Ramos (cell line): ENCODE results near the gene TMEM156.

Experiments used
- in situ Hi-C: fragments of 300-500 bp; cut with MboI; formaldehyde crosslinking; loops from one replicate; pipeline ENCODE4 v1.14.3; 2022; ENCODE audit warnings: low sequenced_read_pairs; ENCODE audit not compliant: unreplicated experiment

The TMEM156 gene

DNA sequence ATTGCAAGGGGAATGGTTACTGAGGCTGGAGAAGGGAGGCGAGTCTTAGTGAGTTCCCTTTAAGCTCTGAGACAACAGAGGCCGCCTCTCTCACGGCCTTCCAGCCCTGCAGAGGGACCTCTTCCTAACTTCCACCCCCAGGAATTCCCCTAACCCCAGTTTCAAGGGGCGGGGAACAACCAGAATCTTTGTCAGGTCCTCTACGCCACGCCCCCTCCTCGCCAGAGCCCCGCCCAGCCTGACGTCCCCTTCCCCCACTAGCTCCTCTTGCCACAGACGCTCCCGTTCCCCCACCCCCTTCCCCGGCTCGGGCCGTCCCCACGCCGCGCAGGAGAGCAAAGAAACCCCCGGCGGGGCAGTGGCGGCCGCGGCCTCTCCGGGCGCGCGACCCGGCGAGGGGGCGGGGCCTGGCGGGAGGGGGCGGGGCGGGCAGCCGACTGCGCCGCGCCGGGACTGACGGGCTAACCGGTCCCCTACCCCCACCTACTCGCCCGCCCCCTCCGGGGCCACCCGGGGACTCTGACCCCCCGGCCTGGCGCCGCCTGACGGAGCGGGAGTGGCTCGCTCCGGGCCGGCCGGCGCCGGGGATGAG lies 12.3 kb upstream of the TMEM156 start:
- in situ Hi-C loops, result loop anchor here (25.0 kb wide), 2 partner anchors 282 to 1057 kb away; no protein-coding TSS in a partner anchor

DNA sequence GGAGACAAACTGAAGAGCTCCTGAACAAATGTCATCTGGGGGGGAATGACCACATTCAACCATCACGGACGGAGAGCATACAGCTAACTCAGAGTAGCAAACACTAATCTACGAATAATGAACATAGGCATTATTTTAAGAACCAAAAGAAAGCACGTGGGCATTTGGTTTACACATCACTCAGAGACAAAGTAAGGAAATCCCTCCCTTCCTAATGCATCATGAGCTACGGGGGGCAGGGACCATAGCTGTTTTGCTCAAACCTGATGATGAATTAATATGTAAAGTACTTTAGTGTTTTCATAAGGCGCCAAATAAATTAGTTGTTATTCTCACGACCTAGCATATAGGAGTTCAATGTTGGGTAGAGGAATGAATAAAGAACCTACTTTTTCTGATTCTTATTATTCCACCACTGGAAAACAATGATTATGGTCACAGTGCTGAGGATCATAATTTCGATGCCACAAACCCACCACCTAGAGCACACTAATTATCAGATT lies 11.7 kb upstream of the TMEM156 start:
- in situ Hi-C loops, result loop anchor here (25.0 kb wide), 2 partner anchors 282 to 1057 kb away; no protein-coding TSS in a partner anchor

DNA sequence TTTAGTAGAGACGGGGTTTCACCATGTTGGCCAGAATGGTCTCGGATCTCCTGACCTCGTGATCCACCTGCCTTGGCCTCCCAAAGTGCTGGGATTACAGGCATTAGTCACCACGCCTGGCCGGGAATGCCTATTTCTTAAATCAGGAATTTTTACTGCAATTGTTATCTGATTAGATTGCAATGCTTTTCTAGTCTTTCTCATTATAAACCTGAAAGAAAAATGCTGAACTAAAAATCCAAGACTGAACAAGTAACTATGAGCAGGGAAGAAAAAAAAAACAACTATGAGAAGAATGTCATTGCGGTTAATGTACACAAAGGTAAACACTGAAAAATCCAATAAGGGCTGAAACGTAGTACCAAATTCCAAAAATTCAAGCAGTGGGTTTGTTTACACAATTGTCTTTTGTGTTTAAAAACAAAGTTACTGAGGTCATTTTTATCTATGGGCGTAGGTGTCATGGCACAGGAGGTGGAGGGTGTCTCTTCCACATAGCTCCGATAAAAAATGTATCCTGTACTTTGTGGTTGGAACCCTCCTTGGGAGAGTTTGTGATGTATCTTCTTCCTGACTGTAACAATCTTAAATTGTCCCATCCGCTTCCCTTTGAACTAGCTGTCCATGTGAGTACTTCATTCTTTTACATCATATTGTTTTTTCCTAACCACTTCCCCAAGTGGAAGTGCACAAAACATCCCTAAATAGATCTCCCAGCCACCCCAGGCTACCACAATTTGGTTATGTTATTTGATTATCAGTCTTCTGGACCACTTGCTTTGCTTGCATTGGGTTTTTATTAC lies 11.1 kb upstream of the TMEM156 start:
- in situ Hi-C loops, result loop anchor here (25.0 kb wide), 2 partner anchors 281 to 1056 kb away; no protein-coding TSS in a partner anchor

DNA sequence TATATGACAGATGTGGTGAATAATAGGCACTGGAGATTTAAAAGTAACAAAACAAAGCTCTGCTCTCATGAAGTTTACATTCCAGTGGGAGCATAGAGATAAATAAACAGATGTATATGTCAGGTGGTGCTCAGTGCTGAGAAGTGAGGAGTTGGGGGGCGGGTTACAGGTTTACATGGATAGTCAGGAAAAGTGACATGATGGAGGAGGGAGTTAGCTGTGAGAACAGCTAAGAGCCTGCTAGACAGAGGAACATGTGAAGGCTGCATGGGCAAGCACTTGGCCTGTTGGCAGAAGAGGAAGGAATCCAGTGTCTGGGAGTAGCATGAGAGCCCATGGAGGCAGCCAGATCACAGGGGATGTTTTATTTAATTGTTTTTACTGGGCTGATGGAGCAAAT lies 10.2 kb upstream of the TMEM156 start:
- in situ Hi-C loops, result loop anchor here (25.0 kb wide), 2 partner anchors 280 to 1055 kb away; no protein-coding TSS in a partner anchor

DNA sequence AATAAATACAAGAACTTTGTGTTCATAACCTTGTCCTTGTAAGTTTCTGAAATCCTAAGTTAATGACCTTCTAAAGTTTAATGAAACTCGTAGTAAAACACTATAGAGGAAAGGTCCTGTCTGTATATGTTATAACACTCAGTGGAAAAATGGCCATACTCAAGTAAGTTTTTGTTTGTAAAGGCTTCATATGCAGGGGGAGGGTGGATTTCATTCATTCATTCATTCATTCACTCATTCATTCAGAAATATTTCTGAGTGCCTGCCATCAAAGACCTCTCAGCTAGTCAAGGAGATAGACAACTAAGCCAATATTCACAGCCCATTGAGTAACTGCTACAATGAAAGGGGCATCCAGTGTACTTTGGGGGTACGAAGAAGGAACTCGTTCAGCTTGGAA lies 6.9 kb upstream of the TMEM156 start:
- in situ Hi-C loops, result loop anchor here (10.0 to 25.0 kb wide), 3 partner anchors 136 to 1052 kb away; no protein-coding TSS in a partner anchor

DNA sequence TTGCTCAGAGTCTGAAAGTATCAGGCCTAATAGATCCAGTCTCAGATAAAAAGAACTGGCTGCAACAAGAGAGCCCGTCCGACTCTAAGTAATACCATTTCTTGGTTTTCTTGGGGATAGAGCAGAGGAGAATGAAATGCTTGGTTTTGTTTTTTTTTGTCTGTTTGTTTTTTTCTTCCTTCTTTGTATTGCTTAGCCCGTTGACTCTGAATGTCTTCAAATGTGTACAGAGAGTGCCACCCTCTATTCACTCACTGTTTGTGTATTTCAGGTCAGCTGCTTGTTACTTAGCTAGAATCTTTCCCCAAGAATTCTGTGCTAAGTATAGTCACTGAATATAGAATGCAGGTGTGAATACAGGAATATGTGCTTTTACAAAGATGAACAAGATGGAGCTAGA lies 5.7 kb upstream of the TMEM156 start:
- in situ Hi-C loops, result loop anchor here (10.0 to 25.0 kb wide), 3 partner anchors 137 to 1051 kb away; no protein-coding TSS in a partner anchor

DNA sequence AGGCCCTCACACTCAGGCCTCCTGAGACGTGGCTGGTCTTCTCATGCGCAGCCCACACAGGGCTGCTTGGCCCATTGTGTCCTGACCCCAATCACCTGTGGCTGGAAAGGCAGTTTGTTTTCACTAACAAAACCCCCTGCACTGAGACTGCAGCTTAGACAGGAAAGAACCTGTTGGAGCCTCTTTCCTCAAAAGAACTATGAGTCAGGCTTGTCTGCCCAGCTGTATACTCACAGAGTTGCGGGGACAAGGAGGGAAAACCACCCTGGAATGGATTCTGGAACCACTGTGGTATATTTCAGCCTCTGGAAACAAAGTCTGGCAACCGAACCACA lies 5.2 kb upstream of the TMEM156 start:
- in situ Hi-C loops, result loop anchor here (10.0 to 25.0 kb wide), 3 partner anchors 137 to 1050 kb away; no protein-coding TSS in a partner anchor

DNA sequence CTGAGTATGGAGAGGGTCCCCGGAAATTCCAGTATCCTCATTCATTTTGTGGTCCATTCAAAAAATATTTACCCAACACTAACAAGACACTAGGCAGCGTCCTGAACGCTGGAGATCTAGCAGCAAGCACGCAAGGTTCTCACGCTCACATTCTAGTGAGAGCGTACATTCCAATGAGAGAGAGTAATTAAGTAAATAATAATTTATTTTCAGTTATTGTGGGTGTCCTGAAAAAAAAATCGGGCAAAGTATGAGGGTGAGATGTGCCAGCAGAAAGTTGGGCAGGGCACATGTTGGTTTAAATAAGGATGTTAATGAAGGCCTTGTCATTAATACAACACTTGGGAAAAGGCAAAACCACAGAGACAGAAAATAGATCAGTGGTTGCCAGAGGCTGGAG lies 4.0 kb upstream of the TMEM156 start:
- in situ Hi-C loops, result loop anchor here (10.0 to 25.0 kb wide), 3 partner anchors 139 to 1049 kb away; no protein-coding TSS in a partner anchor

DNA sequence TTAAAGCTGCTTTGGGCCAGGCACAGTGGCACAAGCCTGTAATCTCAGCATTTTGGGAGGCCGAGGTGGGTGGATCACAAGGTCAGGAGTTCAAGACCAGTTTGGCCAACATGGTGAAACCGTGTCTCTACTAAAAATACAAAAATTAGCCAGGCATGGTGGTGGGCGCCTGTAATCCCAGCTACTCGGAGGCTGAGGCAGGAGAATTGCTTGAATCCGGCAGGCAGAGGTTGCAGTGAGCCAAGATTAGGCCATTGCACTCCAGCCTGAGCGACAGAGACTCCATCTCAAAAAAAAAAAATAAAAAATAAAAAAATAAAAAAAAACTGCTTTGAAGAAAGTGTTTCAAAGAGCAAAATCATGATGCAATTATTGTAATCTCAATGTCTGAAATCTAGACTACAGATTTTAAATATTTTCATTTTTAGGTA lies 604 bp downstream of the TMEM156 start:
- in situ Hi-C loops, result loop anchor here (10.0 to 25.0 kb wide), 3 partner anchors 143 to 1044 kb away; no protein-coding TSS in a partner anchor

DNA sequence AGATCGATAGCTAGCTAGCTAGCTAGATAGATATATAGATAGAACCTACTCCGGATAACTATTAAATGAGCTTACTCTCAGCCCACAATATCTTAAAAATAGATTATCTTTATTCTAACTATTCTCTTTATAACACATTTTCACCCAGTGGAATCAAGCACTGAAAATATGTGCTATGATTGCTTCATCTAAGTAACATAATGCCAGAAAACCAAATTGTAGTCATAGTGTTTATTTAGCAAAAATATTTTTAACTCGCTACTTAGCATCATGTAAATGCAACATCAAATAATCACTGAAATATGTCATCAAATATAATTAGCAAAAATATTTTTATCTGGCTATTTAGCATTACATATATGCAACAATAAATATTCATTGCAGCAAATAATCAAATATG lies 1.5 kb downstream of the TMEM156 start:
- in situ Hi-C loops, result loop anchor here (10.0 to 25.0 kb wide), 3 partner anchors 144 to 1043 kb away; no protein-coding TSS in a partner anchor

DNA sequence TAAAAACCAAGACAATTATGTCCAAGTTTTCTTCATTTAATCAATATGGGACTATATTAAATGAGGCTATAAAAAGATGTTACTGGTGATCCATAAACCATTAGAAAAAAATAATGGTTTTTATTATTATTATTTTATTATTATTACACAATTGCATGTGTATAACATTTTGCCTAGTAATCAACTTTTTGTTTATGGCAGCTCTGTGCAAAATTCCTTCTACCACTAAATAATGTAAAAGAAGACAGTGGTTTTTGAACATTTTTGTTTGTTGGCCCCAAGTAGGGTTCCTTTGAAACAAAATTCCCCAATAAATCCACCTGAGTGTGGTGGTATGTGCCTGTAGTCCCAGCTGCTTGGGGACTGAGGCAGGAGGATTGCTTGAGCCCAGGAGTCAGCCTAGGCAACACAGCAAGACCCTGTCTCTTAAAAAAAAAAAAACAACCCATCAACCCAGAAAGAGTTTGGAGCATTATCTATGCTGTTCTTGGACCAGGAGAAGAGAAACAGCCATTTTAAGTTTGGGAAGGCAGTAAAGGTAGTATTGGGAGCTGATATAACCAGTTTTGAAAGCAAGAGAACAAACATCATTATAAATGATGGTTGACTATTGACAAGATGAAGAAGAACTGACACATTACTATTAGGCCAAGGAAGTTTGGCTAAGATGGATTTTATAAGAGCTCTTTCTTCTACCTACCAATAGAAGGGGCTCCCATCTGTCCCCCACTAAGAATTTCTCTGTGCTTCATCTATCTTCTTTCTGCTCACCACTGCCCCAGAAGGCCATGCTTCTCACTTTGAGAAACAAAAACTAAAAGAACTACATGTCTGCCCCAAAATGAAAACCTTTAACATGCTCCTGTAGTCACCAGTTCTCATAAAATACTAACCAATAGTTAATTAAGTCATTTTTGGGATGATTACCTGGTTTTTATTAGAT lies 2.2 kb downstream of the TMEM156 start:
- in situ Hi-C loops, result loop anchor here (10.0 to 25.0 kb wide), 3 partner anchors 145 to 1043 kb away; no protein-coding TSS in a partner anchor

DNA sequence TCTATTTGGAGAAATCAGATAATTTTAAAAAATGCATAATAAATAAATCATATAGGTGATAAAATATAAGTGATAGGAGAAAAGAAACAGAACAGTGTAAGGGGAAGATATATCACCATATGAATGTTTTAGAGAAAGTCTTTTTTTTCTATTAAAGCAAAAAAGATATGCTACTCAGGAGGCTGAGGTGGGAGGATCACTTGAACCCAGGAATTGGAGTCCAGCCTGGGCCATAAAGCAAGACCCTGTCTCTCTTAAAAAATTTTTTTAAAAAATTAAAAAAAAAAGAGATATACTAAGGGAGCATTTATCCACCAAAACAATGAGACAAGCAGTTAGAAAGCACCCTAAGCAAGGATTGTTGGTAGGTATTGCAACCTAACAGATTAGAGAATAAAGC lies 6.1 kb downstream of the TMEM156 start:
- in situ Hi-C loops, result loop anchor here (25.0 kb wide), 2 partner anchors 264 to 1039 kb away; no protein-coding TSS in a partner anchor

DNA sequence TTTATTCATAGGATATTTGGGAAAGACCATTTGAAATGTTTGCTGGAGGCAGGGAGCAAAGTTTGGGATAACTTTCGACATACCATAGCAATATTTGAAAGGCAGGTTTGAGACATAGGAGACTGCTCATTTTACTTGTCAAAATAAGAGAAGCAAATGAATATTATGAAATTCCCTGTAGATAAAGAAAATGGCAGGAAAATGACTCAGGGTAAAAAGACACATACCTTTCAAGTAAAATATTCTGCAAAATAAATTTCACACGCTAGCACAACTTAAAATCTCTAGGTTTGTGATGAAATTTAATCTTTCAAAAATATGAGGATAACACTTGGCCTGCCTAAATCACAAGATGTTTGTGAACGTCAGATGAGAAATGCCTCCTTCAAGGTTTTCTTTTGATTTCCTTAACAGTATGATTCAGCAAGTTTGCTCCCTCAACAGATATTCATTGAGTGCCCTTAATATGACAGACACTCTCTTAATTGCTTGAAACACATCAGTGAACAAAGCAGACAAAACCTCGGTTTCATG lies 6.6 kb downstream of the TMEM156 start:
- in situ Hi-C loops, result loop anchor here (25.0 kb wide), 2 partner anchors 263 to 1038 kb away; no protein-coding TSS in a partner anchor

DNA sequence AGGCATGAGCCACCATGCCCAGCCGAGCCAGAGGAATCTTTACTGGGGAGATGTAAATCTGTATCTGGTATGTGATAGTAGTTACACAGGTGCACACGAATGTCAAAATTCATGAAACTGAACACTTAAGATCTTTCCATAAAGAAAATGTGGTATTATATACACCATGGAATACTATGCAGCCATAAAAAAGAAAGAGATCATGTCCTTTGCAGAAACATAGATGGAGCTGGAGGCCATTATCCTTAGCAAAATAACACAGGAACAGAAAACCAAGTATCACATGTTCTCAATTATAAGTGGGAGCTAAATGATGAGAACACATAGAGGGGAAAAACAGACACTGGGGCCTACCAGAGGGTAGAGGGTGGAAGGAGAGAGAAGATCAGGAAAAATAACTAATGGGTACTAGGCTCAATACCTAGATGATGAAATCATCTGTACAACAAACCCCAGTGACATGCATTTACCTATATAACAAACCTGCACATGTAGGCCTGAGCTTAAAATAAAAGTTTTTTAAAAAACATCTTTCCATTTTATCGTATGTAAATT lies 7.8 kb downstream of the TMEM156 start:
- in situ Hi-C loops, result no loop called here

DNA sequence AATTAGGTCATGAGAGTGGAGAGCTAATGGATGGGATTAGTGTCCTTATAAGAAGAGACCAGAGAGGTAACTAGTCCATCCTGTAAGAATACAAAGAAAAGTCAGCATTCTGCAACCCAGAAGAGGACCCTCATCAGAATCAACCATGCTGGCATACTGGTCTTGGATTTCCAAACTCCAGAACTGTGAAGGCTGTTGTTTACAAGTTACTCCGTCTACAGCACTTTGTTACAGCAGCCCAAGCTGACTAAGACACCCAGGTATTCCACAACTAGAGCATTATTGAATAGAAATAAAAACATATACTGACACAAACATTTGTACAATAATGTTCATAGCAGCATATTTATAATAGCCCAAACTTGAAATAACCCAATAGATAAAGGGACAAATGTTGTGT lies 9.2 kb downstream of the TMEM156 start:
- in situ Hi-C loops, result no loop called here

DNA sequence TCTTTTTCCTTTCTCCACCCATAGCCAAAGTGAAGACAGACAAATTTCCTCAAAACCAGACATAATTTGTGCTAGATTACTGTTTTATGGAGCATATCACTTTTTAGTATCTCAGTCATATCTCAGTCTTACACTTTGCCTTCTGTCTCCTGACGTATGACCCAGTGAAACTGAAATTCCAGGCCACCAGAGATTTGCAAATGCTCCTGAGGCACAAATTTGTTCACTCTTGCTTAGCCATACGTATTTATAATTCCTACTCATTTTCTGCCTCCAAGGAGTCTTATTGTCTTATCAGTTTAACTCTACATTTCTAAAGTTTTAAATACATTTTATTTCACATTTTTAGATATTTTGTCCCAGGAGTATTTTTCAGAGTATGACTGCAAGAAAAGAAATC lies 10.0 kb downstream of the TMEM156 start:
- in situ Hi-C loops, result no loop called here

DNA sequence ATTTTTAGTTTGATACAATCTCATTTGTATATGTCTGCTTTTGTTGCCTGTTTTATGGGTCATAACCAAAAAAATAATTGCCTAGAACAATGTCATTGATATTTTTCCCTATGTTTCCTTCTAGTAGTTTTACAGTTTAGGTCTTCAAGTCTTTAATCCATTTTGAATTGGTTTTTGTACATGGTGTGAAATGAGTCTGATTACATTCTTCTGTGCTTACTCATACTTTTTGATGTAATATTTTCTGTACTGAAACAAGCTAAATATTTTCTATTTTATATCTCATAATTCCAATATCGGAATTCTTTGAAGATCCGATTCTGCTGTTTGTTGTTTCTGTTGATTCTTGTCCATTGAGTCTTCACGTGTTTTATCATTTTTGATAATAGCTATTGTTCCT lies 10.6 kb downstream of the TMEM156 start:
- in situ Hi-C loops, result no loop called here

DNA sequence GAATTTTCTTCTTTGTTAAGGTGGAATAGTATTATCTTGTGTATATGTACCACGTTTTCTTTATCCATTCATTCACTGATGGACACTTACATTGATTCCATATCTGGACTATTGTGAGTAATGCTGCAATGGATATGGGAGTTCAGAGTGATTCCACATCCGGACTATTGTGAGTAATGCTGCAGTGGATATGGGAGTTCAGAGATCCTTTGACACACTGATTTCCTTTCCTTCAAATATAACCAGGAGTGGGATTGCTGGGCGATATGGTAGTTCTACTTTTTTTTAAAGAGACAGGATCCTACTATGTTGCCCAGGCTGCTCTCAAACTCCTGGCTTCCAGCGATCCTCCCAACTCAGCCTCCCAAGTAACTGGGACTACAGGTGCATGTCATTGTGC lies 12.1 kb downstream of the TMEM156 start:
- in situ Hi-C loops, result no loop called here

DNA sequence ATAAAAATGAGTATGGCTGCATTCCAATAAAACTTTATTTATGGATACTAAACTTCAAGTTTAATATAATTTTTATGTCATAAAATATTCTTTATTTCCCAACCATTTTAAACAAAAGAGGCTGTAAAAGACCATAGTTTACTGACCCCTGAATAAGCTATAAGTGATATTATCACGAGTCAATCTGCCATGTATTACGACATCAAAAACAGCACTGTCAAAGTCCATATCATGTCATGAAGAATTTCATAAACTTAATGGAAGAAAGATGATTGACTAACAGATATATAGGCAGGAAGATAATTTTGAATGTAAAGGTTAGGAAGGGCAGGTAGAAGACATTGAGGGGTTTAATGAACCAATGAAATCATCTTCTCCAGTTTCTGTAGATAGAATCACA lies 18.2 kb downstream of the TMEM156 start:
- in situ Hi-C loops, result no loop called here
